Measurements from ENCODE around the gene UBE2I. TPM values are rescaled to one million over a fixed set of nuclear protein-coding genes. Genes with fewer than 3 reads are reported as not detected.
A peak's percentile ranks its signal among the peaks of the same experiment; 100 is the strongest.

UBE2I gene
- total and polyA plus RNA-seq, 2 donors (not counting 1 experiment from before 2014, with no cell fraction given): 152 to 265 TPM

GRCh38 chr16:1305823-1306222 is 3.6 kb upstream of the UBE2I start:
- Mint-ChIP-seq H3K4me1 (peaks cover 46% of the 10 kb centered on the region), H3K4me3 (peak overlapping the region; percentile 69), H3K27me3 (no peaks in the 10 kb centered on the region), H3K9me3 (ENCODE audit: insufficient read depth) (no peaks in the 10 kb centered on the region), H3K27ac (peak overlapping the region; percentile 90)
- CTCF ChIA-PET: no interaction called here
- Histone ChIP-seq H3K9ac (ENCODE audit: low read length) (no peak overlapping the region), H3K4me3 (ENCODE audit: control extremely low read depth in 1 of 5, extremely low read depth in 1 of 5, insufficient read depth in 1 of 5, low read depth in 2 of 5, low read length in 4 of 5) (no peak overlapping the region), H3K36me3 (replicated peaks in 1 of 2; ENCODE audit: control extremely low read depth in 1 of 2, control insufficient read depth in 1 of 2, extremely low read depth in 1 of 2, insufficient read depth in 2 of 2, low read length in 1 of 2) (no peaks in the 10 kb centered on the region), H3K4me1 (ENCODE audit: control insufficient read depth in 2 of 2, insufficient read depth in 2 of 2, low read length in 2 of 2) (peaks cover 35 to 59% of the 10 kb centered on the region in 2 donors), H3K4me2 (replicated peaks; ENCODE audit: low read depth, low read length, poor library complexity, severe bottlenecking) (peak overlapping the region; percentile 51), H3K9me3 (ENCODE audit: control extremely low read depth in 1 of 3, control insufficient read depth in 2 of 3, insufficient read depth in 1 of 3, low read length in 2 of 3) (peaks cover 0 to 7% (median 0%) of the 10 kb centered on the region in 3 donors), H4K20me1 (ENCODE audit: control insufficient read depth, insufficient read depth, low read length, poor library complexity, severe bottlenecking) (peaks cover 9% of the 10 kb centered on the region), H3K27ac (ENCODE audit: low read length in 2 of 2) (peak overlapping the region in 1 of 2 donors; percentile 54), H3K27me3 (replicated peaks in 1 of 4; ENCODE audit: control extremely low read depth in 1 of 4, control insufficient read depth in 3 of 4, insufficient read depth in 4 of 4, low read length in 3 of 4) (no peaks in the 10 kb centered on the region), H2AFZ (ENCODE audit: insufficient read depth, low read depth, low read length, poor library complexity, severe bottlenecking) (no peak overlapping the region), H3K79me2 (ENCODE audit: control insufficient read depth, insufficient read depth, low read length) (peaks cover 27% of the 10 kb centered on the region)
- intact Hi-C loops (cut with micrococcal nuclease): loop anchor here (10.0 kb wide), 1 partner anchor 1719 kb away; the partner anchor contains the start of genes HCFC1R1, THOC6 and TNFRSF12A
- TF ChIP-seq CTCF (IDR thresholded peaks at IDR 0.05): no peak
- no peak for TF ChIP-seq EZH2 (IDR thresholded peaks at IDR 0.05; ENCODE audit: borderline replicate concordance, insufficient read depth, low read depth, low read length, poor library complexity, severe bottlenecking)
- WGBS (ENCODE audit: insufficient coverage): 23% methylated on average over 12 of the region's 12 CpGs
- ATAC-seq (ENCODE audit: low read depth): no peak
- DNase-seq: peak; percentile 52
- POLR2A ChIA-PET: interaction anchor here (1.0 to 2.0 kb wide), 2 partner anchors 9 to 27 kb away, joined by 10 to 11 read pairs; partner anchors contain the start of gene BAIAP3

DNA sequence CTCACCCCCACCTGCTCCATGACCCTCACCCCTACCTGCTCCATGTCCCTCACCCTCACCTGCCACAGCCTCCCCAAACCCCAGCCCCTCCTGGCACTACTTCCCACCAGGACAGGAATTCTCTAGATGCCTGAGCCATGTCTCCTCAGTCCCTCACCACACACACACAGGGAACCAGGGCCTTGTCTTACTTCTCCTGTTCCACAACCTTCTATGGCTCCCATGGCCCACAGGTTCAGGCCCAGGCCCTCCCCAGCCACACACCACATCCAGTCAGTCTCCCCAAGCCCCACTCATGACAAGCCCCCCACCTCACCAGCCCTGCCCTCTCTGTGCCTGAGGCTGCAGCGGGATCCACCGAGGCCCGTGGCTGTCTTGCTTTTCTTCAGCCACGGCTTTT is 3.1 kb upstream of the UBE2I start:
- ChIA-PET CTCF (no interaction called here), POLR2A (interaction anchor here (1.0 kb wide), 1 partner anchor 9 kb away, joined by 11 read pairs; no protein-coding TSS in a partner anchor)
- Mint-ChIP-seq H3K4me3 (peak overlapping the region; percentile 69), H3K4me1 (peaks cover 50% of the 10 kb centered on the region), H3K27ac (peak overlapping the region; percentile 90), H3K27me3 (no peaks in the 10 kb centered on the region), H3K9me3 (ENCODE audit: insufficient read depth) (no peaks in the 10 kb centered on the region)
- H3K9ac ChIP-seq (ENCODE audit: low read length): no peak overlapping the region
- no peak for TF ChIP-seq CTCF (IDR thresholded peaks at IDR 0.05)
- no peak for TF ChIP-seq EZH2 (IDR thresholded peaks at IDR 0.05; ENCODE audit: borderline replicate concordance, insufficient read depth, low read depth, low read length, poor library complexity, severe bottlenecking)
- peaks cover 0 to 3% of the 10 kb centered on the region in 2 experiments for H3K36me3 ChIP-seq (replicated peaks in 1 of 2; ENCODE audit: control extremely low read depth in 1 of 2, control insufficient read depth in 1 of 2, extremely low read depth in 1 of 2, insufficient read depth in 2 of 2, low read length in 1 of 2)
- no peak overlapping the region for H2AFZ ChIP-seq (ENCODE audit: insufficient read depth, low read depth, low read length, poor library complexity, severe bottlenecking)
- H4K20me1 ChIP-seq (ENCODE audit: control insufficient read depth, insufficient read depth, low read length, poor library complexity, severe bottlenecking): peaks cover 14% of the 10 kb centered on the region
- no peak for ATAC-seq (ENCODE audit: low read depth)
- H3K4me2 ChIP-seq (replicated peaks; ENCODE audit: low read depth, low read length, poor library complexity, severe bottlenecking): peak overlapping the region; percentile 51
- peaks cover 29% of the 10 kb centered on the region for H3K79me2 ChIP-seq (ENCODE audit: control insufficient read depth, insufficient read depth, low read length)
- no peak for DNase-seq
- H3K9me3 ChIP-seq (ENCODE audit: control extremely low read depth in 1 of 3, control insufficient read depth in 2 of 3, insufficient read depth in 1 of 3, low read length in 2 of 3): peaks cover 0 to 7% (median 0%) of the 10 kb centered on the region in 3 donors
- WGBS (ENCODE audit: insufficient coverage): 65% methylated on average over 4 of the region's 4 CpGs
- H3K4me1 ChIP-seq (ENCODE audit: control insufficient read depth in 2 of 2, insufficient read depth in 2 of 2, low read length in 2 of 2): peaks cover 34 to 59% of the 10 kb centered on the region in 2 donors
- peak overlapping the region; percentile 28 to 54 for H3K27ac ChIP-seq (ENCODE audit: low read length in 2 of 2)
- no peaks in the 10 kb centered on the region for H3K27me3 ChIP-seq (replicated peaks in 1 of 4; ENCODE audit: control extremely low read depth in 1 of 4, control insufficient read depth in 3 of 4, insufficient read depth in 4 of 4, low read length in 3 of 4)
- intact Hi-C loops (cut with micrococcal nuclease): loop anchor here (10.0 kb wide), 1 partner anchor 1718 kb away; the partner anchor contains the start of genes HCFC1R1, THOC6 and TNFRSF12A
- no peak overlapping the region for H3K4me3 ChIP-seq (ENCODE audit: control extremely low read depth in 1 of 5, extremely low read depth in 1 of 5, insufficient read depth in 1 of 5, low read depth in 2 of 5, low read length in 4 of 5)

Data from B cell (primary cell).